EL (cell line): Measurements from ENCODE around the gene FUCA1.

ENCODE experiments used
- DNase-seq: peaks from one replicate; pipeline ENCODE4 v3.0.0-alpha.2; 2016

The FUCA1 gene

DNA sequence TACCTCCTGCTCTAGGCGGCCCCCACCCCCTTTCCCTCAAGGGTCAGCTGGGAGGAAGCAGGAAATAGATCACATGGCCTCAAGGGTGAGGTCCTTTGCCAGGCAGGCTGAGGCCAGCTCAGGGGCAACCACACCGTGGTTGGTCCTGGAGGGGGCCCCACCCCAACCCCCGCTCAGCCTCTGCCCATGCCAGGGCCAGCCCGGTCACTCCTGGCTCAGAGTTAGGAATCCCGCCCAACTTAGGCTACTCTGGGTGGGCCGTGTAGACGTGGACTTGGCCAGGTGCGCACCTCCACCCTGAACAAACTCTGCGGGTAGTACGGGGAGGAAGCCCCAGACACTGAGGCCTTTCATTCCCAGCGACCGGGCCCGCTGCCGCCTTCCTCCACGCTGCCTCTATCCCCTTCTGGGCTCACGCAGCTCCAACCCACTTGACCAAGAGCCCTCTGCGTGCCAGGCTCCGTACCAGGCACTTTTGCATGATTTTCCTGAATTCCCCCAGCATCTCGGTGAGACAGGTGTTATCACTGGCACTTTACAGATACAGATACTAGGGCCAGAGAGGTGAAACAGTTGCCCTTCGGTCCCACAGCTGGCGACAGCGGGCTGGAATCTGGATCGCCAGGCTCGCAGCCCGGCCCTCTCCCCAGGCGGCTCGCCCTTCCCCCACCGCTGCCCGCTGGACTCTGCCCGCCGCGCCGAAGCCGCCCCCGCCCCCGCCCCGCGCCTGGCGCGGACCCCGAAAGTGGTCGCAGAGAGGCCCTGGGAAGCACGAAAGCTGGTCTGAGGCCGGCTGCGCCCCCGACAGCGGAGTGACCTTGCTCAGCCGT, 68.3 kb downstream of the FUCA1 start:
- DNase-seq: peak; percentile 80

- DNase-seq: no peak
These were observed 68.9 kb downstream of the FUCA1 start for GRCh38 chr1:23799255-23799569.

DNA sequence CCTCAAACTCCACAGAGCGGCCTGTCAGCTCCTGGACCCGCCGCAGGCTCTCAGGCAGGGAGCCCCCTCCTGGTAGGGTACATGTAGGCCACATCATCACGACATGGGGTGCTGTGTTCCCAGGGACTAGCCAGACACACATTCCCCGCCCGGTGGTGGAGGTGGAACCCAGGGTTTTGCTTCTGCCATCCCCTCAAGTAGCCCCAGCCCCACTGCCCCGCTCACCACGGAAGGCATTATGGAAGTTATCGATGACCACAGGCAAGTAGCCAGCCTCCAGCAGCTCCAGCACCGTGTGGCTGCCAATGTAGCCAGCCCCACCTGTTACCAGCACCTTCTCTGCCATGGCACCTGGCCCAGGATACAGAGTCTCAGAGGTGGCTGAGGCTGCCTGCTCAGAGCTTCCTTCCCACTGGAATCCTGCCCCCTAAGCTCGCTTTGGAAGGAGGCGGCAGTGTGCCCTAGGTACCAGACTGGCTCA, 69.4 kb downstream of the FUCA1 start:
- DNase-seq: no peak

DNA sequence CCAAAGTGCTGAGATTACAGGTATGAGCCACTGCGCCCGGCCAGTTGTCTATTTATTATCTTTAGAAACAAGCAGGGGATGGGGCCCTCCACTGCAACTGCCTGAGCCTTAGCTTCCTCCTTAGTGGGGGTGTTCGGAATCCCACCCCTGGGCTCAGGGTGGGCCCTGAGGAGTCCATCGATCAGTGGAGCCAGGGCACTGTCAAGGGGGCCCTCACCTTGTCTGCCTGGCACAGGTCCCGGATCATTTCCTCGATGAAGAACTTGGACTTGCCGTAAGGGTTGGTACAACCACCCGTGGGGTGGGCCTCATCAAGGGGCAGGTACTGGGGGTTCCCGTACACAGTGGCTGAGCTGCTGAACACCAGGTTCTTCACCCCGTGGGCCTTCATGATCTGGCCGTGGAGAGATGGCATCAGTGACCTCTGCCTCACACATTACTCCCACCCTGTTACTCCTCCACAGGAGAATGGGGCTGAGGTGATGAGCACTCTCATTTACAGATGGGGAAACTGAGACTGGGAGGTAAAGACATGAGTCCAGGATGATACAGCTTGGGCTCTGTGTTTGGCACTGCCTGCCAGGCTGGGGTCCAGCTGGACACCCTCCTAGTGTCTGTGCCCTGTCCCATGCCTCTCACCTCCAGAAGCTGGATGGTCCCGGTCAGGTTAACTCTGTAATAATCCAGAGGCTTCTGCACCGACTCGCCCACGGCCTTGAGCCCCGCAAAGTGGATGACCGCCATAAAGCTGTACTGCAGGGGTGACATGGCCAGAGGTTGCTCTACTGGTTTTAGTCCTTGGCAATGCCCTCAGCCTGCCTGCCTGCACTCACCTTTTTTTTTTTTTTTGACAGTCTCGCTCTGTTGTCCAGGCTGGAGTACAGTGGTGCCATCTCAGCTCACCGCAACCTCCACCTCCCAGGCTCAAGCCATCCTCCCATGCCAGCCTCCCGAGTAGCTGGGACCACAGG, 70.3 kb downstream of the FUCA1 start:
- no peak for DNase-seq

GRCh38 chr1:23796466-23797271, 71.4 kb downstream of the FUCA1 start:
- DNase-seq: no peak

DNA sequence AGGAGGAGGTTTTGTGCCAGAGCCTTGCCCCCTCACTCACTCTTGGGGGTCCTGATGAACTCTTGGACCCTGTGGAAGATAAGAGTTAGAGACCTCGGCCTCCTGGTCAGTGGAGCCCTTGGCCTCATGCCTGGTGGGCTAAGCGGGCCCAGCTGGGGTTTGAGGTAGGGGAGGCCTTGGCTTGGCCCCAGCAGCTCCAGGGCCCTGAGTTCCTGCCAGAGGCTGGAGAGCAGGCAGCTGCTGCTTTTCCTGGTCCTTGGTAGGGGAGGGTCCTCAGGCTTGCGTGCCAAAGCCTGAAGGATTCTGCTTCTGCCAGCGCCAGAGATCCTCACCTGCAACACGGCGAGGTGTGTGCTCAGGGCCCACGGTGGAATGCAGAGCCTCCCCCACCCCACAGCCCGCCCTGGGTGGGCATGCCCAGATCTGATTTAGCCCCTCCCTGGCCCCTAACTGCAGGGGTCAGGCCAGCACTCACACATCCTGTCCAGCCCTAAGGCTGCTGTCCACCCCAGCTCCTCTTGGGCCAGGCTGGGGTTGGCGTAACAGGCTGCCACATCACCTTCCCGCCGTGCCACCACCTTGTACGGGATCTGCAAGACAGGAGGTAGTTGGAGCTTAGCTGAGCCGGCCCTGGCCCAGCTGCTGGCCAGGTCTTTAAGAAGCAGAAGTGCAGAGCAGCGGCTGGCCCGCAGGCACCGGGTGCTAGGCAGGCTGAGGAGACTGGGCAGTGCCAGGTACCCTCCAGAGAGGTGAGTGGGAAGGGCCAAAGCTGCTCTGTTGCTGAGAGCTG, 72.2 kb downstream of the FUCA1 start:
- DNase-seq: no peak
